ENCODE measurements around the gene CUBN. TPM values are rescaled to one million over a fixed set of nuclear protein-coding genes. Genes with fewer than 3 reads are reported as not detected.
A peak's percentile ranks its signal among the peaks of the same experiment; 100 is the strongest.

Gene CUBN
- total and polyA plus RNA-seq, 9 of the 15 experiments (the other 6 are each of a cell fraction or from before 2014, with no cell fraction given), result 0.04 to 0.33 (median 0.09) TPM

- TF ChIP-seq PRPF4 (IDR thresholded peaks at IDR 0.05; ENCODE audit: insufficient read depth, low read depth, low read length, poor library complexity, severe bottlenecking) (no peak), STAT5B (CRISPR knock-in tag; IDR thresholded peaks at IDR 0.05) (no peak), RNF219 (CRISPR knock-in tag; IDR thresholded peaks at IDR 0.05) (no peak), TAF9B (IDR thresholded peaks at IDR 0.05; ENCODE audit: partially characterized antibody) (peak; percentile 46), POLR2H (tag; IDR thresholded peaks at IDR 0.05; ENCODE audit: low read depth) (peak; percentile 29; the same call in 1 of the 2 replicates), MXD1 (CRISPR knock-in tag; IDR thresholded peaks at IDR 0.05; ENCODE audit: borderline replicate concordance, poor library complexity, severe bottlenecking) (no peak), FOXA3 (CRISPR knock-in tag; conservative IDR thresholded peaks at IDR 0.05 in 1 of 2, IDR thresholded peaks at IDR 0.05 in 1 of 2) (no peak), GATA2 (CRISPR knock-in tag; IDR thresholded peaks at IDR 0.05) (peak; percentile 26; the same call in 1 of the 2 replicates), MAFF (IDR thresholded peaks at IDR 0.05; ENCODE audit: low read length) (no peak), POLR3A (IDR thresholded peaks at IDR 0.05; ENCODE audit: borderline replicate concordance, extremely low read depth, insufficient read depth, insufficient read length) (no peak), RB1 (IDR thresholded peaks at IDR 0.05; ENCODE audit: low read depth) (no peak), SP2 (IDR thresholded peaks at IDR 0.05; ENCODE audit: extremely low read depth, low read depth, low read length, poor library complexity, severe bottlenecking) (no peak), ZFP30 (CRISPR knock-in tag; IDR thresholded peaks at IDR 0.05; ENCODE audit: borderline replicate concordance) (no peak), U2AF1 (optimal IDR thresholded peaks at IDR 0.05; ENCODE audit: low read depth, low read length) (no peak), ZNF12 (CRISPR knock-in tag; IDR thresholded peaks at IDR 0.05) (no peak)
- TF ChIP-seq, protein P1, sequence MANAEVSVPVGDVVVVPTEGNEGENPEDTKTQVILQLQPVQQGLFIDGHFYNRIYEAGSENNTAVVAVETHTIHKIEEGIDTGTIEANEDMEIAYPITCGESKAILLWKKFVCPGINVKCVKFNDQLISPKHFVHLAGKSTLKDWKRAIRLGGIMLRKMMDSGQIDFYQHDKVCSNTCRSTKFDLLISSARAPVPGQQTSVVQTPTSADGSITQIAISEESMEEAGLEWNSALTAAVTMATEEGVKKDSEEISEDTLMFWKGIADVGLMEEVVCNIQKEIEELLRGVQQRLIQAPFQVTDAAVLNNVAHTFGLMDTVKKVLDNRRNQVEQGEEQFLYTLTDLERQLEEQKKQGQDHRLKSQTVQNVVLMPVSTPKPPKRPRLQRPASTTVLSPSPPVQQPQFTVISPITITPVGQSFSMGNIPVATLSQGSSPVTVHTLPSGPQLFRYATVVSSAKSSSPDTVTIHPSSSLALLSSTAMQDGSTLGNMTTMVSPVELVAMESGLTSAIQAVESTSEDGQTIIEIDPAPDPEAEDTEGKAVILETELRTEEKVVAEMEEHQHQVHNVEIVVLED (CRISPR knock-in tag; IDR thresholded peaks at IDR 0.05), result no peak
- TF ChIP-seq, protein P2, sequence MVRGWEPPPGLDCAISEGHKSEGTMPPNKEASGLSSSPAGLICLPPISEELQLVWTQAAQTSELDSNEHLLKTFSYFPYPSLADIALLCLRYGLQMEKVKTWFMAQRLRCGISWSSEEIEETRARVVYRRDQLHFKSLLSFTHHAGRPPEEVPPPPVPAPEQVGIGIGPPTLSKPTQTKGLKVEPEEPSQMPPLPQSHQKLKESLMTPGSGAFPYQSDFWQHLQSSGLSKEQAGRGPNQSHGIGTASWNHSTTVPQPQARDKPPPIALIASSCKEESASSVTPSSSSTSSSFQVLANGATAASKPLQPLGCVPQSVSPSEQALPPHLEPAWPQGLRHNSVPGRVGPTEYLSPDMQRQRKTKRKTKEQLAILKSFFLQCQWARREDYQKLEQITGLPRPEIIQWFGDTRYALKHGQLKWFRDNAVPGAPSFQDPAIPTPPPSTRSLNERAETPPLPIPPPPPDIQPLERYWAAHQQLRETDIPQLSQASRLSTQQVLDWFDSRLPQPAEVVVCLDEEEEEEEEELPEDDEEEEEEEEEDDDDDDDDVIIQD (CRISPR knock-in tag; IDR thresholded peaks at IDR 0.05), result no peak
- TF ChIP-seq, protein P3, sequence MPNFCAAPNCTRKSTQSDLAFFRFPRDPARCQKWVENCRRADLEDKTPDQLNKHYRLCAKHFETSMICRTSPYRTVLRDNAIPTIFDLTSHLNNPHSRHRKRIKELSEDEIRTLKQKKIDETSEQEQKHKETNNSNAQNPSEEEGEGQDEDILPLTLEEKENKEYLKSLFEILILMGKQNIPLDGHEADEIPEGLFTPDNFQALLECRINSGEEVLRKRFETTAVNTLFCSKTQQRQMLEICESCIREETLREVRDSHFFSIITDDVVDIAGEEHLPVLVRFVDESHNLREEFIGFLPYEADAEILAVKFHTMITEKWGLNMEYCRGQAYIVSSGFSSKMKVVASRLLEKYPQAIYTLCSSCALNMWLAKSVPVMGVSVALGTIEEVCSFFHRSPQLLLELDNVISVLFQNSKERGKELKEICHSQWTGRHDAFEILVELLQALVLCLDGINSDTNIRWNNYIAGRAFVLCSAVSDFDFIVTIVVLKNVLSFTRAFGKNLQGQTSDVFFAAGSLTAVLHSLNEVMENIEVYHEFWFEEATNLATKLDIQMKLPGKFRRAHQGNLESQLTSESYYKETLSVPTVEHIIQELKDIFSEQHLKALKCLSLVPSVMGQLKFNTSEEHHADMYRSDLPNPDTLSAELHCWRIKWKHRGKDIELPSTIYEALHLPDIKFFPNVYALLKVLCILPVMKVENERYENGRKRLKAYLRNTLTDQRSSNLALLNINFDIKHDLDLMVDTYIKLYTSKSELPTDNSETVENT (CRISPR knock-in tag; IDR thresholded peaks at IDR 0.05), result no peak
These were observed 99.9 kb downstream of the CUBN start (continued) for GRCh38 chr10:17029581-17030271.

All from K562 (cell line).